MM.1S (cell line): Measurements from ENCODE around the gene IL10RB.

Experiments
- CTCF ChIP-seq: fragments of 300-600 bp; sonication (generic); IDR thresholded peaks from 2 replicates; pipeline ENCODE4 v1.5.1; 2016; ENCODE audit warnings: antibody characterized with exemption, low read length, mixed read lengths
- EZH2 ChIP-seq: fragments of 300-600 bp; sonication (generic); optimal IDR thresholded peaks from 2 replicates; pipeline ENCODE3; 2017; ENCODE audit warnings: low read depth, mild to moderate bottlenecking, antibody characterized with exemption, low read length, mixed read lengths
- EZH2phosphoT487 ChIP-seq: fragments of 300-600 bp; sonication (generic); IDR thresholded peaks from 2 replicates; pipeline ENCODE4 v1.6.1; 2018; ENCODE audit warnings: antibody characterized with exemption, low read length

DNA sequence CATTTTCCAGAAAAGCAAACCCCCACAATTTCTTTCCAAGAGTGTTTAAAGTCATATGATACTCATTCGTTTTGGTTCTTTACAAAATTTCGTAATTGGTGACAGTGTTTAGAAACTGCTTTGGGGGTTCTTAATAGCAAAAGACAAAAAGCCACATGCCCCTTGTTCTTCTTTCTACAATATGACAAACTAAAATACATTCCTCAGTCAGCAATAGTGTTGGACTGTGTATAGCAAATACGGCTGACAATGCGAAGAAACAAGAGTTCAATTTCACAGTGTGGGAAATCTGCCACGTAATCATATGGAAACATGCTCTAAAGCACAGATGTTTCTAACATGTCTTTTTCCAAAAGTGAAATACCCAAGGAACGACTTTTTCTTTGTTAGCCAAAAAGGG is 51.0 kb downstream of the IL10RB start:
- TF ChIP-seq CTCF (no peak), EZH2 (no peak), EZH2phosphoT487 (no peak)
